RWPE2 (cell line): ENCODE measurements around the gene CFDP1.
"Not testable (repeated sequence)": the region's sequence is repeated elsewhere in the genome, so short reads cannot be mapped to it uniquely, and the experiment has no call there.

Source experiments
- ATAC-seq: fragments of 200-7000 bp; cut with Tn5 transposase; 3 replicates; pipeline ENCODE4 v1.9.1; 2021; ENCODE audit warnings: low read depth
- DNase-seq: peaks from one replicate; pipeline ENCODE4 v3.0.0-alpha.2; 2020; ENCODE audit warnings: low spot score
- H3K27ac ChIP-seq: fragments of 450-650 bp; 2 replicates; pipeline ENCODE4 v1.5.1; 2017; ENCODE audit warnings: mild to moderate bottlenecking; ENCODE audit not compliant: poor library complexity, severe bottlenecking
- H3K27me3 ChIP-seq: fragments of 250-450 bp; sonication (Bioruptor Pico); 2 replicates; pipeline ENCODE4 v1.5.1; 2021; ENCODE audit warnings: mild to moderate bottlenecking, moderate library complexity; ENCODE audit not compliant: insufficient read depth, poor library complexity, severe bottlenecking
- H3K36me3 ChIP-seq: fragments of 250-450 bp; sonication (Bioruptor Pico); 2 replicates; pipeline ENCODE4 v1.5.1; 2020; ENCODE audit warnings: low read depth, mild to moderate bottlenecking, moderate library complexity
- H3K4me1 ChIP-seq: fragments of 250-450 bp; sonication (Bioruptor Pico); 2 replicates; pipeline ENCODE4 v1.5.1; 2021; ENCODE audit warnings: mild to moderate bottlenecking, moderate library complexity; ENCODE audit not compliant: insufficient read depth, poor library complexity, severe bottlenecking
- H3K4me3 ChIP-seq: fragments of 250-450 bp; sonication (Bioruptor Pico); 2 replicates; pipeline ENCODE4 v1.5.1; 2021; ENCODE audit warnings: mild to moderate bottlenecking, moderate library complexity; ENCODE audit not compliant: severe bottlenecking
- H3K9me3 ChIP-seq: fragments of 250-450 bp; sonication (Bioruptor Pico); 2 replicates; pipeline ENCODE4 v1.5.1; 2021; ENCODE audit warnings: mild to moderate bottlenecking, moderate library complexity; ENCODE audit not compliant: severe bottlenecking
- TF ChIP-seq, protein P1 (sequence below): fragments of 450-650 bp; IDR thresholded peaks from one replicate; pipeline ENCODE4 v1.5.1; 2017; ENCODE audit warnings: mild to moderate bottlenecking, moderate library complexity; ENCODE audit not compliant: poor library complexity, severe bottlenecking

Gene CFDP1

DNA sequence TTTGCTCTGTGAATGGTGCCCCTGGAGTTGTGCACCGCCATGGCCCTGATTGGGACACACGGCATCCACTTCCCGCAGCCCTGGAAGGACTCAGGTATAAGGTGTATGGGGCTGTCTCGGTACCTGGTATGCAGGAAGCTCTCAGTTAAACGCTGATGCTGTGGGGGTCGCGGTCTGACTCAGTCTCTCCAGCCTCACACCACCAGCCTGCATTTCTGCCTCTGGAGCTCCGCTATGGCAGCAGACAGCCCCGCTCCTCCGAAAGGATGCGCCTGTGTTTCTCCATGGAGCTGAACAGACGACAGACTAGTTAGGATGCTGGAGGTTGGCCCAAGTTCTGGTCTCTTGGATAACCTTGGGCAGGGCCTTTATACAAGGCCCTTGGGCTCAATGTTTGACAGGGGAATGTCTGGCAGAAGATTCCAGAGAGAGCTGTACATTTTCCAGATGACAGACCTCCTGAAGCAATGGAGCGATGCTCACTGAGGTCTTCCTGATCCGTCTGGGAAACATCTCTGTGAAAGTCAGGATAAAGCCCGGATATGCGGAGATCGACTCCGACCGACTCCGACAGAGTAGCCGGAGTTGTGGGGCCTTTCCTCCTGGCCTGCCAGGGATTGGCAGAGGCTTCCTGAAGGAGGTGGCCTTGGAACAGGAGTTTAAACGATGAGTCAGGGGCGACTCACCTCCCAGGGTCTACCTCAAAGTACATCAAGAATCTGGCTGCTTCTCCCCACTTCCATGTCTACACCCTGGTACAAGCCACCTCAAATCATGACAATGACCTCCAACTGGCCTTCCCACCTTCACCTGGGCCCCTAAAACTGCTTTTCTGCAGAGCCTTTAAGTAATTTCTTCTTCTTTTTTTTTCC is 160.0 kb downstream of the CFDP1 start:
- H3K4me3 ChIP-seq = no peak overlapping the region
- ATAC-seq (peak; percentile 81), DNase-seq (no peak)
- no peaks in the 10 kb centered on the region for H3K9me3 ChIP-seq
- TF ChIP-seq, protein P1, sequence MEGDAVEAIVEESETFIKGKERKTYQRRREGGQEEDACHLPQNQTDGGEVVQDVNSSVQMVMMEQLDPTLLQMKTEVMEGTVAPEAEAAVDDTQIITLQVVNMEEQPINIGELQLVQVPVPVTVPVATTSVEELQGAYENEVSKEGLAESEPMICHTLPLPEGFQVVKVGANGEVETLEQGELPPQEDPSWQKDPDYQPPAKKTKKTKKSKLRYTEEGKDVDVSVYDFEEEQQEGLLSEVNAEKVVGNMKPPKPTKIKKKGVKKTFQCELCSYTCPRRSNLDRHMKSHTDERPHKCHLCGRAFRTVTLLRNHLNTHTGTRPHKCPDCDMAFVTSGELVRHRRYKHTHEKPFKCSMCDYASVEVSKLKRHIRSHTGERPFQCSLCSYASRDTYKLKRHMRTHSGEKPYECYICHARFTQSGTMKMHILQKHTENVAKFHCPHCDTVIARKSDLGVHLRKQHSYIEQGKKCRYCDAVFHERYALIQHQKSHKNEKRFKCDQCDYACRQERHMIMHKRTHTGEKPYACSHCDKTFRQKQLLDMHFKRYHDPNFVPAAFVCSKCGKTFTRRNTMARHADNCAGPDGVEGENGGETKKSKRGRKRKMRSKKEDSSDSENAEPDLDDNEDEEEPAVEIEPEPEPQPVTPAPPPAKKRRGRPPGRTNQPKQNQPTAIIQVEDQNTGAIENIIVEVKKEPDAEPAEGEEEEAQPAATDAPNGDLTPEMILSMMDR = no peak
- no peaks in the 10 kb centered on the region for H3K36me3 ChIP-seq
- peak overlapping the region; percentile 31 for H3K27ac ChIP-seq
- no peaks in the 10 kb centered on the region for H3K27me3 ChIP-seq
- peaks cover 8% of the 10 kb centered on the region for H3K4me1 ChIP-seq

DNA sequence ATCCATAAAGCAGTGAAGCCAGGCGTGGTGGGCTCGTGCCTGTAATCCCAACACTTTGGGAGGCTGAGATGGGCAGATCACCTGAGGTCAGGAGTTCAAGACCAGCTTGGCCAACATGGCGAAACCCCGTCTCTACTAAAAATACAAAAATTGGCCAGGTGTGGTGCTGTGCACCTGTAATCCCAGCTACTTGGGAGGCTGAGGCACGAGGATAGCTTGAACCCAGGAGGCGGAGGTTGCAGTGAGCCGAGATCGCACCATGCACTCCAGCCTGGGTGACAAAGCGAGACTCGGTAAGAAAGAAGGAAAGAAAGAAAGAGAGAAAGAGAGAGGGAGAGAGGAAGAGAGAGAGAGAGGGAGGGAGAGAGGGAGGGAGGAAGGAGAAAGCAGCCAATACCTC is 160.7 kb downstream of the CFDP1 start:
- H3K36me3 ChIP-seq, H3K27me3 ChIP-seq, DNase-seq, ATAC-seq, H3K4me3 ChIP-seq, H3K9me3 ChIP-seq, H3K27ac ChIP-seq: not testable (repeated sequence)
- peaks cover 13% of the 10 kb centered on the region for H3K4me1 ChIP-seq

DNA sequence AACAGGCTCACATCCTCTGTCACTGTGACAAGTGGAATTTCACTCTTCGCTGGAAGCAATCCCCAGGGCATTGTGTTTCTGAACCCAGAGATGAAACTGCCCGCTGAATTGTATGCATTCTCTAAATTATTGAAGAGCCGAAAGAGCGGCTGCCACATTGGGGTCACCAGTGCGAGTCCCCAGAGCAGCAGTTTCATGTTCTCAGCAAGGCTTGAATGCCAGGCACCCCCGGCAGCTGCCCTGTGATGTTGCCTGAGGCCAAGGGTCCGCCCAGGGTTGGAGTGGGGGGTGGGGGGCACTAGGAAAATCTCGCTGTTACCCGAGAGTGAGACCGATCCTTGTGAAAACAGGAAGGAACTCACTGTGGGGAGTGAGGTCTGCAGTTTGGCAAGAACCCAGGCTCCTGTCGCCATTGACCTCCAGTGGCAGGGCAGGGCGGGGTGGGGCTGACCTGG is 161.2 kb downstream of the CFDP1 start:
- H3K4me1 ChIP-seq = peaks cover 15% of the 10 kb centered on the region
- H3K27ac ChIP-seq = no peak overlapping the region
- H3K4me3 ChIP-seq = no peak overlapping the region
- H3K9me3 ChIP-seq = no peaks in the 10 kb centered on the region
- DNase-seq (no peak), ATAC-seq (no peak)
- H3K36me3 ChIP-seq = no peaks in the 10 kb centered on the region
- TF ChIP-seq, protein P1 = no peak
- no peaks in the 10 kb centered on the region for H3K27me3 ChIP-seq

DNA sequence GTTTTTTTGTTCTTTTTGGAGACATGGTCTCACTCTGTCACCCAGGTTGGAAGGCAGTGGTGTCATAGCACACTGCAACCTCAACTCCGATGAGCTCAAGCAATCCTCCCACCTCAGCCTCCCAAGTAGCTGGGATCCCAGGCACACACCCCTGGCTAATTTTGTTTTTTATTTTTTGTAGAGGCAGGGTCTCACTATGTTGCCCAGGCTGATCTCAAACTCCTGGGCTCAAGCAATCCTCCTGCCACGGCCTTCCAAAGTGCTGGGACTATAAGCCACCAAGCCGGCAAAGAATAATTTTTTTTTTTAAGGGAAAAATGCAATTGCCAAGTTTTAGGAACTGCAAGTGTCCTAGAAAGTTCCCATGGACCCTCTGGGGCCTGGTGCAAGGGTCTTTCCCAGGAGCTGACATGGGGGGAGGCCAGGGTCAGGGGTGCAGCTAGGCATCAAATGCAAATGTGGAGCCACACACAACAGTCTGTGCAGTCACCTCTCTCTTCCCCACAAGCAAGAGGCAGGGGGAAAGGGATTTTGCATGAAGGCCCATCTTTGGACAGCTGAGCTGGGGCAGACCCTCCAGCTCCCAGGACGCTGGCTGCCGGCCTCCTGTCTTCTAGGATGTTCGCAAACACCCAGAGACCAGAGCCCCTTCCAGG is 161.7 kb downstream of the CFDP1 start:
- TF ChIP-seq, protein P1 = no peak

DNA sequence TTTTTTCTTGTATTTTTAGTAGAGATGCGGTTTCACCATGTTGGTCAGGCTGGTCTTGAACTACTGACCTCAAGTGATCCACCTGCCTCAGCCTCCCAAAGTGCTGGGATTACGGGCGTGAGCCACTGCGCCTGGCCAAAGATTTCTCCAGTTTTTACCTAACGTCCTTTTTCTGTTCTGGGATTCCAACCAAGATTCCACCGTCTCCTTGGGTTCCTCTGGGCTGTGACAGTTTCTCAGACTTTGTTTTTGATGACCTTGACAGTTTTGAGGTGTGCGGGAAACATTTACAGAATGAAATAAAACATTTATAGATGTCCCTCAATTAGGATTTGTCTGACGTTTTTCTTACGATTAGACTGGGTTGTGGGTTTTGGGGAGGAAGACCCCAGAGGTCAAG is 163.9 kb downstream of the CFDP1 start:
- not testable (repeated sequence) for H3K27ac ChIP-seq, ATAC-seq
- H3K4me1 ChIP-seq = peaks cover 27% of the 10 kb centered on the region

More for the DNA sequence above, 161.7 kb downstream of the CFDP1 start:
- Histone ChIP-seq H3K36me3 (no peaks in the 10 kb centered on the region), H3K27ac (no peak overlapping the region), H3K4me3 (no peak overlapping the region), H3K27me3 (no peaks in the 10 kb centered on the region), H3K4me1 (peaks cover 21% of the 10 kb centered on the region), H3K9me3 (no peaks in the 10 kb centered on the region)
- DNase-seq = no peak
- no peak for ATAC-seq

More for the DNA sequence above, 163.9 kb downstream of the CFDP1 start:
- H3K36me3 ChIP-seq, DNase-seq, H3K27me3 ChIP-seq, H3K4me3 ChIP-seq, H3K9me3 ChIP-seq: not testable (repeated sequence)
